ENCODE data around the gene AKT1. TPM values are rescaled to one million over a fixed set of nuclear protein-coding genes. Genes with fewer than 3 reads are reported as not detected.

Gene AKT1
- 84.1 to 113 TPM (median 101 TPM) in 5 replicates for total RNA-seq (2022; extraction: Qiagen RNA extraction; ENCODE audit: low read depth)

GRCh38 chr14:104794993-104795780 lies at the start of gene AKT1:
AKT1 (minus strand) TSS chr14:104795748; CDS start chr14:104792643, 3,105 bp downstream.

GRCh38 chr14:104800771-104801519 lies 5.4 kb upstream of the AKT1 start, which contains the start of gene ZBTB42:
ZBTB42 (plus strand) TSS chr14:104801101; CDS start chr14:104801198, 97 bp downstream.

DNA sequence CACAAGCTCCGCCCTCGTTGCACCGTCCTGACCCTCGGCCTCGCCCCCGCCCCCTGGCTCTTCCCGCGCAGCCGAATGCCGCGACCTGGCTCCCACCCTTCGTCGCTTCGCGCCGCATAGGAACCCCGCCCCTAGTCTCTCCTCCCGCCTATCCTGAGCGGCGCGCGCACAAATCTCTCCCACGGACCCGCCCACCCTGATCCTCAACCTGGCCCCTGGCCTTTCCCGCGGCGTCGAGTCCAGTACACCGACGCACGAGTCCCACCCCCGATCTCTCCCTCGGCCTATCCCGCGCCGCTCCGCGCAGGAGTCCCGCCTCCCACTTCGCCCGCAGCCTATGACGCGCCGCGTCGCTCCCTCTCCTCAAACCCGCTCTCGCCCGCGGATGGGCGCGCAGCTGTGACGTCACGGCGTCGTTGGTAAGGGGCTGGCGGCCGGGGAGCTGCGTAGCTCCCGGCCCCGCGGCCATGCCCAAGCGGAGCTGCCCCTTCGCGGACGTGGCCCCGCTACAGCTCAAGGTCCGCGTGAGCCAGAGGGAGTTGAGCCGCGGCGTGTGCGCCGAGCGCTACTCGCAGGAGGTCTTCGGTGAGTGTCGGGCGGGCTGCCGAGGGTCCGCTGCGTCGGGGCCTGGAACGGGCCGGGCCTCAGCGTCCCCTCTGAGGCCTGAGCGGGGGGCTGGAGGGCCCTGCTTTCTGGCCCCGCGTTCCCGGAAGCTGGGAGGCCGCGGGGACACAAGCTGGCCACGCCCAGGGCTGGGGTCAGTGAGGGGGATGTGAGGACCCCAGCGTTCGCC lies 42.6 kb downstream of the AKT1 start, which contains the start of gene SIVA1:
Gene SIVA1, plus strand, starts transcription at position 413 of the 793 bp plus-strand sequence. Its CDS starts 55 bp downstream, at position 468.

DNA sequence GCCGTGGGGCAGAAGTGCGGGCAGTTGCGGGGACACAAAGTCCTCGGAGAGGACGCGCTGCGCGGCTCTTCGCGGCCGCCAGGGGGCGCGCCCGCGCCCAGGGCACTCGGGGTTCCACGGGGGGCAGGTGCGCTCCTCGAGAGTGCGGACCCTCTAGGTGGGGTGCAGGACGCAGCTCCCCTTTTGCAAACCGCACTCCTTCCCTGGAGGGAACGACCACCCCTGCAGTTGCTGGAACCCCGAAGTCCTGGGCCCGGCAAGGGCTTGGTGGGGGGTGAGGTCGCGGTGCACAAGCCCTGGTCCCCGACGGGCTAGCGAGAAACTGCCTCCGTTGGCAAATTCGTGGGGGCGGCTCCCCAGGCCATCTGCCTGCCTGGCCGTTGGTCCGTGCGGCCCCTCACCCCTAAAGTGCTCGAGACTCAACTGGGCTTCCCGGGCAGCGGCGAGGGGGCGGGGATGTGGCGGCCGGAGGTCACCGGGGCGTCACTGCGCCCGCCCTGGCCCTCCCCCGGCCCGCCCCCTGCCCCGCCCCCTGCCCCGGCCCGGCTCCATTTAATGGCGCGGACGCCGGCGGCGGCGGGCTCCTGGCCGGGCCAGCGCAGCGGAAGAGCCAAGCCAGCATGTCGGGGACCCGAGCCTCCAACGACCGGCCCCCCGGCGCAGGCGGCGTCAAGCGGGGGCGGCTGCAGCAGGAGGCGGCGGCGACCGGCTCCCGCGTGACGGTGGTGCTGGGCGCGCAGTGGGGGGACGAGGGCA lies 71.7 kb downstream of the AKT1 start, which contains the start of gene ADSS1:
Gene ADSS1, plus strand, starts transcription at position 579 of the 756 bp plus-strand sequence. Its CDS starts 42 bp downstream, at position 621.

Other genes starting within 250 kb of the AKT1 start
- gene C14orf180, start 216.0 kb downstream of the AKT1 start, total RNA-seq (2022; extraction: Qiagen RNA extraction; ENCODE audit: low read depth), result not detected in 5 replicates
- 0.16 to 0.46 TPM (median 0.35 TPM) in 5 replicates for gene TMEM179, start 191.0 kb downstream of the AKT1 start, total RNA-seq (2022; extraction: Qiagen RNA extraction; ENCODE audit: low read depth)
- 76.5 to 152 TPM (median 135 TPM) in 5 replicates for gene INF2, start 106.1 kb downstream of the AKT1 start, total RNA-seq (2022; extraction: Qiagen RNA extraction; ENCODE audit: low read depth)
- 4.5 to 7.8 TPM (median 6.2 TPM) in 5 replicates for gene ADSS1, start 71.5 kb downstream of the AKT1 start, total RNA-seq (2022; extraction: Qiagen RNA extraction; ENCODE audit: low read depth)
- 123 to 208 TPM (median 180 TPM) in 5 replicates for gene SIVA1, start 42.6 kb downstream of the AKT1 start, total RNA-seq (2022; extraction: Qiagen RNA extraction; ENCODE audit: low read depth)
- gene ZBTB42, start 5.4 kb upstream of the AKT1 start, total RNA-seq (2022; extraction: Qiagen RNA extraction; ENCODE audit: low read depth), result 2.0 to 3.8 TPM (median 3.6 TPM) in 5 replicates
- gene CEP170B, start 69.5 kb upstream of the AKT1 start, total RNA-seq (2022; extraction: Qiagen RNA extraction; ENCODE audit: low read depth), result 15.5 to 27.9 TPM (median 21.4 TPM) in 5 replicates
- gene PLD4, start 129.1 kb upstream of the AKT1 start, total RNA-seq (2022; extraction: Qiagen RNA extraction; ENCODE audit: low read depth), result not detected in 5 replicates
- 182 to 214 TPM (median 186 TPM) in 5 replicates for gene AHNAK2, start 182.6 kb upstream of the AKT1 start, total RNA-seq (2022; extraction: Qiagen RNA extraction; ENCODE audit: low read depth)
- 13.9 to 18.6 TPM (median 18.3 TPM) in 5 replicates for gene CLBA1, start 190.0 kb upstream of the AKT1 start, total RNA-seq (2022; extraction: Qiagen RNA extraction; ENCODE audit: low read depth)
- gene CDCA4, start 225.3 kb upstream of the AKT1 start, total RNA-seq (2022; extraction: Qiagen RNA extraction; ENCODE audit: low read depth), result 46.8 to 58.4 TPM (median 52.8 TPM) in 5 replicates